H1 (cell line): ENCODE results near the gene HDLBP.

Experiments used
- ATF3 ChIP-seq: IDR thresholded peaks from 2 replicates; pipeline ENCODE4 v1.6.1; 2011; ENCODE audit warnings: low read depth, mild to moderate bottlenecking, low read length; ENCODE audit not compliant: insufficient read depth
- BRCA1 ChIP-seq: IDR thresholded peaks from 2 replicates; pipeline ENCODE4 v1.6.1; 2012; ENCODE audit warnings: low read depth, low read length, improper control_type of control experiment
- CHD2 ChIP-seq: IDR thresholded peaks from 2 replicates; pipeline ENCODE4 v1.6.1; 2012; ENCODE audit warnings: low read length, improper control_type of control experiment
- CHD7 ChIP-seq: fragments of 300-600 bp; sonication (generic); IDR thresholded peaks from 2 replicates; pipeline ENCODE4 v1.7.1; 2012; ENCODE audit warnings: low read length, moderate library complexity, mild to moderate bottlenecking, inconsistent platforms; ENCODE audit not compliant: insufficient replicate concordance
- CTCF ChIP-seq, 3 experiments: IDR thresholded peaks; 1 replicate in 2 of 3; 2 replicates in 1 of 3; pipeline versions ENCODE4 v1.5.1 to v1.6.1; 2011; ENCODE audit warnings: low read length in 3 of 3, mild to moderate bottlenecking in 3 of 3, inconsistent platforms in 2 of 3, low read depth in 1 of 3, moderate library complexity in 1 of 3; ENCODE audit not compliant: insufficient read depth in 1 of 3; ENCODE audit errors: control extremely low read depth in 1 of 3
- EP300 ChIP-seq, 2 experiments: IDR thresholded peaks; 1 replicate in 1 of 2; 2 replicates in 1 of 2; pipeline ENCODE4 v1.6.1; 2011 to 2012; ENCODE audit warnings: low read depth in 2 of 2, low read length in 2 of 2, mild to moderate bottlenecking in 2 of 2, borderline replicate concordance in 1 of 2, inconsistent platforms in 1 of 2, moderate library complexity in 1 of 2
- POLR2A ChIP-seq, 2 experiments: IDR thresholded peaks; 1 replicate in 1 of 2; 2 replicates in 1 of 2; pipeline ENCODE4 v1.6.1; 2011; ENCODE audit warnings: low read depth in 2 of 2, low read length in 2 of 2, mild to moderate bottlenecking in 2 of 2; ENCODE audit errors: control extremely low read depth in 1 of 2
- RFX5 ChIP-seq: IDR thresholded peaks from 2 replicates; pipeline ENCODE4 v1.6.1; 2011; ENCODE audit warnings: low read depth, low read length, improper control_type of control experiment, borderline replicate concordance
- SRF ChIP-seq: IDR thresholded peaks from 2 replicates; pipeline ENCODE4 v1.6.1; 2011; ENCODE audit warnings: mild to moderate bottlenecking, low read depth, low read length, moderate library complexity
- TAF1 ChIP-seq: IDR thresholded peaks from 2 replicates; pipeline ENCODE4 v1.6.1; 2011; ENCODE audit warnings: mild to moderate bottlenecking, low read depth, low read length
- TEAD4 ChIP-seq: IDR thresholded peaks from 2 replicates; pipeline ENCODE4 v1.6.1; 2012; ENCODE audit warnings: low read depth, low read length, inconsistent platforms, mixed read lengths

- TF ChIP-seq BRCA1 (no peak), RFX5 (no peak), TEAD4 (no peak), TAF1 (no peak), CTCF (IDR thresholded peaks at IDR 0.05; ENCODE audit: control extremely low read depth in 1 of 3, insufficient read depth in 1 of 3, low read depth in 1 of 3, low read length in 3 of 3) (no peak), EP300 (IDR thresholded peaks at IDR 0.05; ENCODE audit: borderline replicate concordance in 1 of 2, low read depth in 2 of 2, low read length in 2 of 2) (no peak), ATF3 (no peak), CHD2 (no peak), SRF (no peak), POLR2A (IDR thresholded peaks at IDR 0.05; ENCODE audit: control extremely low read depth in 1 of 2, low read depth in 2 of 2, low read length in 2 of 2) (no peak), CHD7 (no peak)
These were observed 39.6 kb downstream of the HDLBP start for GRCh38 chr2:241275910-241276309.
